HG02571 (cell line): Measurements from ENCODE around the gene POLR2E.
"Not testable (repeated sequence)": the region's sequence is repeated elsewhere in the genome, so short reads cannot be mapped to it uniquely, and the experiment has no call there.

Experiments
- ATAC-seq: cut with Tn5 transposase; IDR thresholded peaks from one replicate; pipeline ENCODE4 v1.9.1; 2021; ENCODE audit warnings: mild to moderate bottlenecking, moderate library complexity; ENCODE audit not compliant: unreplicated experiment

POLR2E gene

DNA sequence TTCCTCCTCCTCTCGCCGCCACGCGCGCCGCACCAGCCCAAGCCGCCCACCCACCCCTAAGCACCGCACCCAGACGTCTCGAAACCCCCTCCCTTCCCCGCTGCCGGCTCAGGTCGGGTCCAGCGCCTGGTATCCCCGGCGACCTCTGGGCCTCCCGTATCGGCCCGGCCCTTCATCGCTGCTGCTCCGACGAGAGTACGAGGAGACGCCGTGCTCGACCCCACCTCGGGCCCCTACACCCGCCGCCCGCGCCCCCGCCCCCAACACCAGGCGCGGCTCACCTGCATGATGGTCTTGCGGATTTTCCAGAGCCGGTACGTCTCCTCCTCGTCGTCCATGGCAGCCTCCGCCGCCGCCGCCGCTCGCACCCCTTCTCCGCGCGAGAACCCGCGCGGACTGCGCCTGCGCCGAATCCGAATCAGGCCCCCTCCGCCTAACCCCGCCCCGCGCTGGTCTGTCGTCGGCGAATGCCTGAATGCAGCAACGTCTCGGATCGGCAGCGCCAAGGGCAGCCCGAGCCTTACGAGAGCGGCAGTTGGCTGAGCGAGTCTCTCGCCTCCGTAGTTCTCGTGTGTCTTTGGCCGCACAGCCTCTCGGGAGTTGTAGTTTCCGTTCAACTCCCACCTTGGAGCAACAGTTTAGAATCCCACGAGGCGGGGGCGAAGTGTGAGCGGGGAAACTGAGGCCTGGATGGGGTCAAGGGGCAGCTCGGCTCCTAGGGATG is at the start of gene POLR2E:
Gene POLR2E (minus strand): TSS at position 398 of the 724 bp plus-strand sequence. CDS start 60 bp downstream, at position 338.
- ATAC-seq: peak; percentile 72

DNA sequence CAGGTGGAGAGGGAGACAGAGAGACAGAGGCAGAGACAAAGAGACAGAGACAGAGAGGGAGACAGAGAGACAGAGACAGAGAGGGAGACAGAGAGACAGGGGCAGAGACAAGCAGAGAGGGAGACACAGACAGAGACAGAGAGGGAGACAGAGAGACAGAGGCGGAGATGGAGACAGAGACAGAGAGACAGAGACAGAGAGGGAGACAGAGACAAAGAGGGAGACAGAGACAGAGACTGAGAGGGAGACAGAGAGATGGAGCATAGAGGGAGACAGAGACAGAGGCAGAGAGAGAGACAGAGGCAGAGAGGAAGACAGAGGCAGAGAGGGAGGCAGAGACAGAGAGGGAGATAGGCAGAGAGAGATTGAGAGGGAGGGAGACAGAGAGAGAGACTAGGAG is 49.6 kb upstream of the POLR2E start:
- no peak for ATAC-seq

DNA sequence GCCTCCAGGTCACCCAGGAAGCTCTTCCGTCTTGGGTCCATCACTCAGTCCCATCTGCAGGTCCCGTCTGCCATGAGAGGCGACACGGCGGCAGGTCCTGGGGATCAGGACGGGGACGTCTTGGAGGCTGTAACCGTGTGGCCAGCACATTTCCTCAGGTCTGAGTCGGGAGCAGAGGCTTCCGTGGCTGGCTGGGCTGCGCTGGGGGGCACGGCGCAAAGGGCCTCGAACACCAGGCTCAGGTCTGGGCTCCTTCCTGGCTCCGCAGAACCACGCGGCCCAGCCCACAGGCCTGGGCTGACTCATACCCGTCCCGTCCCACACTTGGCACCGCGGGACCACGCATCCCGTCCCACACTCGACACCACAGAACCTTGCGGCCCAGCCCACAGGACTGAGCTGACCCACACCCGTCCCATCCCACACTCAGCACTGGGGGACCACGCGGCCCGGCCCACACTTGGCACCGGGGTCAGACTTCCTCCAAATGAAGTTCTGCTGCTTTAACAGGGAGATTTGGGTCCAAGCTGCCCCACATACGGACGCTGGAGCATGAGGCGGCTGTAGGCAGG is 48.7 kb upstream of the POLR2E start:
- ATAC-seq: no peak

DNA sequence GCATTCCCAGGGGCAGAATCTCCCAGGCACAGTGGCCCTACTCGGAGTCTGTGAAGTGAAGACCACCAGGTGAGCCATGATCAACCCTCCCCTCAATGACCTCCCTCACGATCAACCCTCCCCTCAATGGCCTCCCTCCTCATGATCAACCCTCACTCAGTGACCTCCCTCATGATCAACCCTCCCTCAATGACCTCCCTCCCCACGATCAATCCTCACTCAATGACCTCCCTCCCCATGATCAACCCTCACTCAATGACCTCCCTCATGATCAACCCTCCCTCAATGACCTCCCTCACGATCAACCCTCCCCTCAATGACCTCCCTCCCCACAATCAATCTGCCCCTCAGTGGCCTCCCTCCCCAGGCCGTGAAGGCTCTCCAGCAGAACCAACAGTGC is 46.8 kb upstream of the POLR2E start:
- no peak for ATAC-seq

DNA sequence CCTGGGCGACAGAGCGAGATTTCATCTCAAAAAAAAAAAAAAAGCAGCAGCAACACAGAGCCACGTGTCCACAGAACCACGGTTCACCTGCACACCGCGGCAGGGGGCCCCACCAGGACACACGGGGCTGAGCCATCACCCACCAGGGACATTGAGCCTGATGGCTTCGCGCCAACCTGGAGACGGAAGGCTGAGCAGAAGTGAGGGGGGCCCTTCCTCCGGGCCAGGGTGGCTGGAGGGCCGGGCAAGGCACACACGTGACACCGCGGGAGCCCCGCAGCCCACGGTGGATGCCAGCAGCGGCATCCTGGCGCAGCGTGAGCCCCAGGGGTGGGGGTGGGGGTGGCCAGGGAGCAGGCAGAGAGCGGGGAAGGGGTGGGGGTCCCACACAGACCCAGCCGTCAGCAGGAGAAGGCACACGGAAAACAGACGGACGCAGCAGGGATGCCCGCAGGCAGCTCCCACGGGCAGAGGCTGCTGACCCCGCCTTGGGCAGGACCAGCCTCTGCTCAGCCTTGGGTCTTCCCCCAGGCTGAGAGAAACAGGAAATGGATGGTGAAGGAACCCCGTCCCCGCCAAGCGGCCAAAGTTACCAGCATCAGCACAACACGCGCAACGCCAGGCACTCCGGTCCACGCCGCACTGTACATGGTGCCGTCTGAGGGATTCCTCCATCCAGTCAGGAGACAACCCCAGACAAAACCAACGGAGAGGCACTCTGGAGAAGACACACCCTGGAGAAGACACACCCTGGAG is 45.3 kb upstream of the POLR2E start:
- no peak for ATAC-seq

DNA sequence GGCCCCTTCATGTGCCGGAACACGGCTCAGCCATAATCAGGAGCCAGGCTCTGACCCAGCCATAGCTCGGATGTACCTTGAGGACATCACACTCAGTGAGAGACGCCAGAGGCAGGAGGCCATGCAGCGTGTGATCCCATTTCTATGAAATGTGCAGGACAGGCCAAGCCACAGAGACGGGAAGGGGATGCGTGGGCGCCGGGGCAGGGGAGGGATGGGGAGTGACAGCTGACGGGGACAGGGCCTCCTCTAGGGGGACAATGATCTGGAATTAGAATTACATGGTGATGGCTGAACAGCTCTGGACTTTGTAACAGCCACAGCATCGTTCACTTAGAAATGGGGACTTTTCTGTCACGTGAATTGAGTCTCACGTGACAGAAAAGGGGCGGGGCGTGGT is 44.0 kb upstream of the POLR2E start:
- ATAC-seq: no peak

DNA sequence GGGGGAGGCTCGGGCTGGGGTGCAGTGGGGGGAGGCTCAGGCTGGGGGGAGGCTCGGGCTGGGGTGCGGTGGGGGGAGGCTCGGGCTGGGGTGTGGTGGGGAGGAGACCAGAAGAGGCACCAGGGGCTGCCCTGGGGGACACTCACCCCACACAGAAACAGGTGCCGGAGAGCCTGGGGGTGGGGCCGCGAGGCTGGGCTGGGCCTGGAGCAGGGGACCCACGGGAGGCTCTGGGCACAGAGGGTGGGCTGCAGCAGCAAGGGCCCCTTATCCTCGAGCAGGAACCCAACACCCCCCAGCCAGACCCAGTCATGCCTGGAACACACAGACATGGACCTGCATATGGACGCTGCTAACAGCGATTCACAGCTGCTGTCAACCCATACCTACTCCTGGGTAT is 42.9 kb upstream of the POLR2E start:
- no peak for ATAC-seq

DNA sequence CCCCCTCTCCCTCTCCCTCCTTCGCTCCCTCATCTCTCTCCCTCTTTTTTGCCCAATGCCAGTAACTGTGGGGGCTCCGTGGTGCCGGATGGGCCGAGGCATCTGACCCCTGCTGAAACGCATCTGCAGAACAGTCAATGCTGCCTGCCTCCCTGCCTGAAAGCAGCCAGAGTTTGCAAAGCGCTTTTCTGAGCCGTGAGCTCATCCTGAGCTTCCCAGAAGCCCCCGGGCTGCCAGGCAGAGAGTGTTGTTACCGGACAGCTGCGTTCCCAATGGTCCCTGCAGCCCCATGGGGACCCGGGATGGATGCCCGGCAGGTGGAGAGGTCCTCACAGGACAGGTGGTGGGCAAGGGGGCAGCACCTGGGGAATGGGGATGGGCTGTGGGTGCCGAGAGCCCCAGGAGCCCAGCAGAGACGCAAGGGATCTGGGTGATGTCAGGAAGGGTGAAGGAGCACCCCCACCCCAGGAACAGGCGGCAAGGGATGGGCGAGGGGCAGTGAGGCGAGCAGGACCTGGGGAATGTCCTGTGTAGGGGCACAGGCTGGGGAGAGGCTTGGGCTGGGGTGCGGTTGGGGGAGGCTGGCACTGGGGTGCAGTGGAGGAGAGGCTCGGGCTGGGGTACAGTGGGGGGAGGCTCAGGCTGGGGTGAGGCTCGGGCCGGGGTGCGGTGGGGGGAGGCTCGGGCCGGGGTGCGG is 41.6 kb upstream of the POLR2E start:
- ATAC-seq: no peak

DNA sequence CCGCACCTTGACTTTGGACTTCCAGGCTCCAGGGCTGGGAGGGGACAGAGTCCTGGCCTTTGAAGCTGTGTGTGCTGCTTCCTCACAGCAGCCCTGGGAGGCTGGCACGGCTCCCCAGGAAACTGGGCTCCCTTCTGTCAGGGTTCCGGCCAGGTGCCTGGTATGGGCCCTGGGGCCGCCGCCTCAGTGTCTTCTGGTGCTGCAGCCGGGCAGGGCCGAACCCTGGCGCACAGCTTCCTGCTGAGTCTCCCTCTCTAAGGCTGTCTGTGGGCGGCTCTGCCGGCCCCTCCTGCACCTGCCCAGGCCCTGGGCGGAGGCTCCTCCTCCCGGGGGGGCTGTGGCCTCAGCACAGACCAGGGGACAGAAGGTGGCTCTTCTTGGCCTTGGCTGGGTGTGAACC is 41.0 kb upstream of the POLR2E start:
- ATAC-seq: no peak

DNA sequence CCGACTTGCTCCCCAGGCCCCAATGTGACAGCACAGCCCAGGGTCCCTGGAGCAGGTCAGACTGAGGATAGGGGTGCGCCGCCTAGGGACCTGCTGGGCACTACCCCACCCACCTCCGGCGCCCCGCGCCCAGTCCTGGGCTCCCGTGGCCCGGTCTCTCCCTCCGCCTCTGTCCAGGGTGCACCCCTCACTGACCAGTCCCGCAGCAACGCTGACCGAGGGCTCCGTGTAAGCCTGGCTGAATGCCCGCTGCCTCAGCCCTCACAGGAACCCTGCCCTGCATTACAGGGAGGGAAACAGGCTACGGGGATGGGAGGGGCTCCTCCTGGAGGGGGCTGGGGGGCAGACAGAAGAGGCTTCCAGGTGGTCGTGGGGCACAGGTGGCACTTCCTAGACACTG is 40.3 kb upstream of the POLR2E start:
- ATAC-seq: no peak

DNA sequence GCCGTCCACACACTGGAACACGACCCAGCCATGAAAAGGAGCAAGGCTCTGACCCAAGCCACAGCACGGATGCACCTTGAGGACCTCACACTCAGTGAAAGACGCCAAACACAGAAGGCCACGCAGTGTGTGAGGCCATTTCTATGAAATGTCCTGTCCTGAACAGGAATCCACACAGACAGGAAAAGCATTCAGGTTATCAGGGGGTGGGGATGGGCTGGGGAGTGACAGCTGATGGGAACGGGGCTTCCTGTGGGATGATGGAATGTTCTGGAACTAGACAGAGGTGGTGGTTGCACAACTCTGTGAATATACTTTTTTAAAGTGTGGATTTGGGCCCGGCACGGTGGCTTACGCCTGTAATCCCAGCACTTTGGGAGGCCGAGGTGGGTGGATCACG is 39.3 kb upstream of the POLR2E start:
- no peak for ATAC-seq

DNA sequence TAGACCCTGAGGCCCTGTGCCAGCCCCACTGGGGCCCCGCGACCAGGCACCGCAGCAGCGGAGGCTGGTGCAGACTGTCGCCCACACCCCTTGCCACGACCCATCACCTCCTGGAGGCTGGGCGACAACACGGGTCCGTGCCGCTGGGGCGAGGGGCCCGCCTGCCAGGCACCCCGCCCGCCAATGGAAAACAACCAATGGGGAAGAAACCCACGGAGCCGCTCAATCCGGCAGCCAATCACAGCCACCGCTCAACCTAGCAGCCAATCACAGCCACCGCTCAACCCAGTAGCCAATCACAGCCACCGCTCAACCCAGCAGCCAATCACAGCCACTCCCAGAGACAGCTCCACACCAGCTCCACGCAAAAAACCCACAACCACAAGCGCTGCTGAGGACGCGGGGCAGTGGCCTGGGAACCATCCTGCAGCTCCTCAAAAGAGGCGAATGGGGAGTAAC is 38.3 kb upstream of the POLR2E start:
- peak; percentile 66 for ATAC-seq

DNA sequence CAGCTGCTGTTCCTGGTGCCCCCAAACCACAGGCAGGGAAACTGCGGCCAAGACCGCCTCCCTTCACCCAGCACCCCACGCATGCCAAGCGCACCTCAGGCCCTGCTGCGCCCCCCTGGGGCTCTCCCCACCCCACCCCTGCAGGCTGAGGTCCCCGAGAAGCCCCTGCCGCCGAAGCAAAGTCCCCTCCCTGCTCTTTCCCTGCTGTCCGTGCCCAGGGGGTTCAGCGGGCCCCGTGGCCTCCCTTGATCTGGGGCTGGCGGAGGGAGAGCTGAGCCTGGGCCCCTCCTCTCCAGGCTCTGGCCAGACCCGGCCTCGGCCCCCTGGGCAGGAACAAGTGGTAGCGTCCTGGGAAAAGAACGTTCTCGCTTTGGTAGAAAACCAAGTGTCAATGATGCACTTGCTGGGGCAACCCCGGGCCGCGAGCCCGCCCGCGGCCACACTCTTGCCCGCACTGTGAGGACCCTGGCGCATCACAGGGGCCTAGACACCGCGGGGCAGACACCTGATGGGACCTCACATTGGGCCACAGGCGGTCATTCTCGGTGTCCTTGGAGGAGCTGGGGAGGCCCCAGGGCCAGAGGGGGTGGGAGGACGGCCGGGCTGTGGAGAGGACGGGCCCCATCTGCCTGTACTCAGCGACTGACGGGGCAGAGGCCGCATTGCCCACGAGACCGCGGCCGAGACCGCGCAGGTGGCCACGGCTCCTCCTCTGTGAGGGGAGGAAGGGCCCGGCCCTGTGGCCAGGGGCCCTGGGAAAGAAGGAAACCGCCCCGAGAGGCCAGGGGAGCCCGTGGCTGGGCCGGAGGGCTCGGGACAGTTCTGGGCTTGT is 37.6 kb upstream of the POLR2E start:
- ATAC-seq: peak; percentile 8

DNA sequence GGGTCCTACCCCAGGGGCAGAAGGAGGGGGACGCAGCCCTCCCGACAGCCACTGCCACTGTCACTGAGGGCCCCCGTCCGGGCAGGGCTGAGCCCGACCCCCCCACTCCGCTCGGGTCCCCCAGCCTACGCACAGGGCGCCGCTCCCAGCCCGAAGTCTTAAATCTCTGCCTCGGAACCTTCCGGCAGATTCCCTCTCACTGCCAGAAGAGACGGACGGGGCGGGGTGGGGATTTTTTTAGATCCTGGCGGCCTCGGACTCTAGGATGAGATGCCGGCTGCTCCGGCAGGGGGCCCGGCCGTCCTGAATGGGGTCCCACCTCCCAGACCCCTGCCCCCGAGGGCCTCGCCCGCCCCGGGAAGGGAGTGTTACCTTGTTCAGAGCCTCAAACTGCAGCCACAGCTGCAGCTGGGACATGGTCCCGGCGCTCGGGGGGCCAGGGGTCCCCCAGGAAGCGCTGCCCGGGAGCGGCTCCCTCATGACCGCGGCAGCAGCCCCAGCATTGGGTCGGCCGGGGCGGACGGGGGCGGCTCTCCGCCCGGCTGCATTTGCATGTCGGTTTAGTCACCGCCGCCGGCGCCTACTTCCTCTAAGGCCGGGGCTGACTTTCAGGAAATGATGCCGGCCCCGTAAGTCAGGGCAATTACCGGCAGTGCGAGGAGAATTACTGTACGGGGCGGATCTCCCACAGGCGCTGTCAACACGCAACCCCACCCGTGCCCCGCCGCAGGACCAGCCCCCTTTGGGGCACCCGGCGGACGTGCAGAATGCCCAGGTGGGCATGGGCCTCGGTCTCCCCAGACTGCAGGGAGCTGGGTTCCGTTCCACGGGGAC is 36.8 kb upstream of the POLR2E start:
- peak; percentile 36 for ATAC-seq

DNA sequence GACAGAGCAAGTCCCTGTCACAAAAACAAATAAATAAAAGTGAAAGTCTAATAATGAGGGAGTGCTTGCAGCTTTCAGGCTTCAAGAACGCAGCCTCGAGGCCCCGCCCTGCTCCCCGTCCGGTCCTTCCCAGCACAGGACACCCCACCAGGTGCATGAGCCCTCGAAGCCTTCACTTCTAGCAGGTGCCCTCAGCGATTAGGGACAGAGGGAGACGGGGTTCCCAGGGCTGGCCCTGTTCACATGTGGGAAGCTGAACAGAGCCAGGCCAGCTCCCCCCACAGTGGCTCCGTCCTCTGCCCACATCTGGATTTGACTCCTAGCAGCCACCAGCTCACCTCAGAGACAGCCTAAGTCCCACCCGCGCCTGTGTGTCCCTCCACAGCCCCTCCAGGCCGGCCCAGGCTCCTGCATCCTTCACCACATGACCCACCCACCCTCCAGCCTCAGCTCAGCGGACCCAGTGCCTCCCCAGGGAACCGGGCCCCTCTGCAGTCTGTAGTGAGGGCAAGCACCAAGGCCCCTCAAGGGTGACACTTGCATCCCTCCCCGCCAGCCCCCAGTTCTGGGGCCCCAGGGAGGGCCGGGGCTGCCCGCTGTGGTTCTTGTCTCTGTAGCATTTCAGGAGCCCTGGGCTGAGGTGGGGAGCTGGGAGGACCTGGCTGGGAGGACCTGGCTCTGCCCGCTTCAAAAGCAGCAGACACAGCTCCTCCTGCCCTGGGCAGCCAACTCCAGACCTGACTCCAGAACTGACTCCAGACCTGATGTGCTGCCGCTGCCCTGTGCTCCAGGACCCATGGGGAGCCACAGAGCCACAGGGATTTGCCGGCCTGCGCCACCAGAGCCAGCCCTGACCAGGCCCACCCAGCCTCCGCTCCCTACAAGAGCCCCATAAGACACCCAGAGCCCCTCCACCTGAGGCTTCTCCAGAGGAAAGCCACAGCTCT is 35.9 kb upstream of the POLR2E start:
- ATAC-seq: no peak

DNA sequence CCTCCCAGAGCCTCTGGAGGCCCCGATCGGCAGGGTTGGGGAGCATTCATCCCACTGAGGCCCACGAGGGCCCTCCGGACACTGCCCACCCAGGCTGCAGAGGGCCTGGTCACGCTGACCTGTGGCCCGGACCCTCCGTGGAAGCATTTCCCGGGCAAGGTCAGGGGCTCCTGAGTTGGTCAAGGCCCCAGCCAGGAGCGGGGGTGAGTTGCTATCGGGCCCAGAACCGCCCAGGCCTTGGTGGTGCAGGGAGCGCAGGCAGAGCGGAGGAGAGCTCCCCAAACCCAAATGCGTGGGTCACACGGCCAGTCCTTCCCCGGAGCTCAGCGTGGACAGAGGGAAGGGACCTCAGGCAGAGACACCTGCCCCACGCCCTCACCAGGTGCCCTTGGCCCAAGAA is 34.4 kb upstream of the POLR2E start:
- ATAC-seq: no peak

DNA sequence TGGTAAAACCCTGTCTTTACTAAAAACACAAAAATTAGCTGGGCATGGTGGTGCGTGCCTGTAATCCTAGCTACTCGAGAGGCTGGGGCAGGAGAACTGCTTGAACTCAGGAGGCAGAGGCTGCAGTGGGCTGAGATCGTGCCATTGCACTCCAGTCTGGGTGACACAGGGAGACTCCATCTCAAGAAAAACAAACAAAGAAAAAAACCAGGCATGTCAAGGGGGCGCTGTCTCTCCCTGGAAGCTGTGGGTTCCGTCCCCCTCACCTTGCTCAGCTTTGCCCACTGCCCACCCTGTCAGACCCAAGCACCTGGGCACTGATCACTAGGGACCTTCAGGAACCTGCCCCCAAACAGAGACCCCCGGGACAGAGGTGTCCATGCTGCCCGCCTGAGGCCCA is 33.9 kb upstream of the POLR2E start:
- not testable (repeated sequence) for ATAC-seq

DNA sequence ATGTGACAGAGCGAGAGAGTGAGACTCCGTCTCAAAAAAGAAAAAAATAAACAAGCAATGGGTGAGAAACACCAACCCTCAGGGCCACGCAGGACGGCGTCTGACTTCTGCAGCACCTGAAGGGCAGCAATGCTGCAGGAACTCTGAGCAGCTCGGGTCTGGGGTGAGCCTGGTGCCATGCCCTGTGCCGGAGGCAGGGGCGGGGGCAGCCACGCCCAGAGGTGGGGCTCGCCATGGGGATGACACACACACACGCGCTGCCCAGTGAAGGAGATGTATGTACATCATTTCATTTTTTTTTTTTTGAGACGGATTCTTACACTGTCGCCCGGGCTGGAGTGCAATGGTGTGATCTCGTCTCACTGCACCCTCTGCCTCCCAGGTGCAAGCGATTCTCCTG is 32.9 kb upstream of the POLR2E start:
- no peak for ATAC-seq
